Esophagus muscularis mucosa (tissue), 4 donors: ENCODE results near the gene TMTC4. TPM values are rescaled to one million over a fixed set of nuclear protein-coding genes. Genes with fewer than 3 reads are reported as not detected.

Source experiments
- DNase-seq: peaks from one replicate; pipeline ENCODE4 v3.0.0-alpha.2; 2017; ENCODE audit errors: extremely low spot score
- H3K27ac ChIP-seq, 4 donors: fragments of 200-600 bp; sonication (generic); replicated peaks in 1 of 4; 1 replicate in 3 of 4; 2 replicates in 1 of 4; pipeline ENCODE4 v1.5.1; 2016 to 2019; ENCODE audit warnings: mild to moderate bottlenecking in 1 of 4
- H3K27me3 ChIP-seq, 4 donors: fragments of 200-600 bp; sonication (generic); one replicate each; pipeline versions ENCODE4 v1.5.1 to v1.6.0; 2016 to 2019
- H3K36me3 ChIP-seq, 4 donors: fragments of 200-600 bp; sonication (generic); one replicate each; pipeline ENCODE4 v1.5.1; 2016 to 2019
- H3K4me1 ChIP-seq, 4 donors: fragments of 200-600 bp; sonication (generic); one replicate each; pipeline ENCODE4 v1.5.1; 2016 to 2019
- H3K4me3 ChIP-seq, 4 donors: fragments of 200-600 bp; sonication (generic); 1 replicate in 2 of 4; 2 replicates in 2 of 4; pipeline ENCODE4 v1.5.1; 2016 to 2019; ENCODE audit warnings: mild to moderate bottlenecking in 4 of 4, moderate library complexity in 1 of 4
- H3K9me3 ChIP-seq, 4 donors: fragments of 200-600 bp; sonication (generic); 1 replicate in 3 of 4; 2 replicates in 1 of 4; pipeline ENCODE4 v1.5.1; 2016 to 2019
- CTCF ChIP-seq, 3 experiments: fragments of 200-600 bp in 2 of 3; fragments of 450-650 bp in 1 of 3; sonication (generic) in 2 of 3; IDR thresholded peaks; one replicate each; pipeline ENCODE4 v1.5.1; 2017 to 2019; ENCODE audit warnings: antibody characterized with exemption in 3 of 3, mild to moderate bottlenecking in 2 of 3, moderate library complexity in 1 of 3
- EP300 ChIP-seq: sonication (generic); formaldehyde crosslinking; IDR thresholded peaks from one replicate; pipeline ENCODE4 v1.6.1; 2017; ENCODE audit warnings: antibody characterized with exemption
- POLR2A ChIP-seq: fragments of 450-650 bp; IDR thresholded peaks from one replicate; pipeline ENCODE4 v1.6.1; 2017; ENCODE audit warnings: antibody characterized with exemption, moderate library complexity, mild to moderate bottlenecking, low read depth
- POLR2AphosphoS5 ChIP-seq, 2 donors: sonication (generic); formaldehyde crosslinking; IDR thresholded peaks; one replicate each; pipeline ENCODE4 v1.6.1; 2017; ENCODE audit warnings: antibody characterized with exemption in 2 of 2
- WGBS: methylation state at CpG from one replicate; pipeline ENCODE4 v1.1.5; 2018; 5-methylcytosine and 5-hydroxymethylcytosine counted together
- intact Hi-C: fragments of 100-400 bp; cut with DNase I; formaldehyde crosslinking; loops from one replicate; pipeline ENCODE4 v1.15.1; 2023
- total RNA-seq, 4 donors: library from RNA; depleted of rRNA; stranded (reverse); fragments of >200 nt; gene quantifications; one replicate each; pipeline versions ENCODE4 v1.1.0 to v1.2.1, GENCODE V29; 2016

Gene TMTC4
- total RNA-seq, 4 donors from 2014 or later = 7.1 to 13.7 (median 8.4) TPM

- no peak overlapping the region for H3K4me3 ChIP-seq
- intact Hi-C loops = no loop called here
- H3K36me3 ChIP-seq = peaks cover 21 to 92% (median 75%) of the 10 kb centered on the region in 4 donors
- H3K27me3 ChIP-seq = no peaks in the 10 kb centered on the region
- DNase-seq = no peak
- no peak for TF ChIP-seq EP300
- no peak overlapping the region for H3K27ac ChIP-seq
- 77% methylated on average over 5 of the region's 5 CpGs for WGBS
- no peaks in the 10 kb centered on the region for H3K4me1 ChIP-seq
- H3K9me3 ChIP-seq = no peaks in the 10 kb centered on the region
These were observed 8.5 kb downstream of the TMTC4 start for GRCh38 chr13:100666124-100666523.

- TF ChIP-seq POLR2A (no peak), EP300 (no peak), CTCF (IDR thresholded peaks at IDR 0.05) (no peak), POLR2AphosphoS5 (IDR thresholded peaks at IDR 0.05) (no peak)
- no peaks in the 10 kb centered on the region for H3K4me1 ChIP-seq
- no peak overlapping the region for H3K4me3 ChIP-seq
- DNase-seq = no peak
- no peaks in the 10 kb centered on the region for H3K9me3 ChIP-seq
- intact Hi-C loops = no loop called here
- WGBS = 94% methylated on average over 9 of the region's 9 CpGs
- H3K27me3 ChIP-seq = no peaks in the 10 kb centered on the region
- peaks cover 21 to 98% (median 79%) of the 10 kb centered on the region in 4 donors for H3K36me3 ChIP-seq
- no peak overlapping the region for H3K27ac ChIP-seq
These were observed 9.2 kb downstream of the TMTC4 start for GRCh38 chr13:100665403-100665802.

- Histone ChIP-seq H3K4me1 (no peaks in the 10 kb centered on the region), H3K36me3 (peaks cover 21 to 93% (median 79%) of the 10 kb centered on the region in 4 donors)
- 97% methylated on average over 6 of the region's 10 CpGs for WGBS
These were observed 10.3 kb downstream of the TMTC4 start for GRCh38 chr13:100664171-100664900.

GRCh38 chr13:100662468-100663211 lies 12.0 kb downstream of the TMTC4 start:
- no peak for DNase-seq
- no peak overlapping the region for H3K4me3 ChIP-seq
- intact Hi-C loops = no loop called here
- H3K27ac ChIP-seq = peak overlapping the region in 1 of 4 donors; percentile 23
- TF ChIP-seq POLR2AphosphoS5 (IDR thresholded peaks at IDR 0.05) (no peak), EP300 (no peak), CTCF (IDR thresholded peaks at IDR 0.05) (no peak), POLR2A (no peak)
- H3K27me3 ChIP-seq = no peaks in the 10 kb centered on the region
- no peaks in the 10 kb centered on the region for H3K4me1 ChIP-seq
- peaks cover 21 to 90% (median 77%) of the 10 kb centered on the region in 4 donors for H3K36me3 ChIP-seq
- H3K9me3 ChIP-seq = no peaks in the 10 kb centered on the region
- 71% methylated on average over 24 of the region's 24 CpGs for WGBS

More at GRCh38 chr13:100664171-100664900, 10.3 kb downstream of the TMTC4 start:
- H3K4me3 ChIP-seq = no peak overlapping the region
- intact Hi-C loops = no loop called here
- H3K27ac ChIP-seq = no peak overlapping the region
- no peak for TF ChIP-seq EP300
- no peak for TF ChIP-seq POLR2A
- no peak for TF ChIP-seq CTCF (IDR thresholded peaks at IDR 0.05)
- no peak for TF ChIP-seq POLR2AphosphoS5 (IDR thresholded peaks at IDR 0.05)
- no peaks in the 10 kb centered on the region for H3K9me3 ChIP-seq
- no peak for DNase-seq
- no peaks in the 10 kb centered on the region for H3K27me3 ChIP-seq

GRCh38 chr13:100660761-100661160 lies 13.8 kb downstream of the TMTC4 start:
- H3K27me3 ChIP-seq = no peaks in the 10 kb centered on the region
- TF ChIP-seq EP300 (no peak), POLR2AphosphoS5 (IDR thresholded peaks at IDR 0.05) (no peak), CTCF (IDR thresholded peaks at IDR 0.05) (no peak), POLR2A (no peak)
- no peak overlapping the region for H3K27ac ChIP-seq
- intact Hi-C loops = no loop called here
- H3K4me1 ChIP-seq = no peaks in the 10 kb centered on the region
- 84% methylated on average over 8 of the region's 8 CpGs for WGBS
- H3K36me3 ChIP-seq = peaks cover 21 to 89% (median 76%) of the 10 kb centered on the region in 4 donors
- no peak for DNase-seq
- H3K9me3 ChIP-seq = no peaks in the 10 kb centered on the region
- H3K4me3 ChIP-seq = no peak overlapping the region
